Left lung (tissue), 10 donors: ENCODE results near the gene GPR183. TPM values are rescaled to one million over a fixed set of nuclear protein-coding genes. Genes with fewer than 3 reads are reported as not detected.

Experiments used
- ATAC-seq: fragments of 200-7000 bp; cut with Tn5 transposase; one replicate; pipeline ENCODE4 v1.9.1; 2020; ENCODE audit warnings: moderate library complexity
- DNase-seq, 4 donors: peaks; one replicate each; pipeline ENCODE4 v3.0.0-alpha.2; 2013 to 2020
- H3K27ac ChIP-seq, 2 donors: fragments of 200-600 bp; sonication (generic) in 1 of 2; one replicate each; pipeline versions ENCODE4 v1.5.0 to v1.8.0; 2020 to 2021
- H3K27me3 ChIP-seq, 2 donors: fragments of 200-600 bp; sonication (generic) in 1 of 2; one replicate each; pipeline versions ENCODE4 v1.5.0 to v1.8.0; 2020 to 2021
- H3K36me3 ChIP-seq, 2 donors: fragments of 200-600 bp; sonication (generic) in 1 of 2; one replicate each; pipeline versions ENCODE4 v1.5.0 to v1.8.0; 2020 to 2021
- H3K4me1 ChIP-seq, 2 donors: fragments of 200-600 bp; one replicate each; pipeline ENCODE4 v1.8.0; 2021
- H3K4me3 ChIP-seq, 2 donors: fragments of 200-600 bp; sonication (generic) in 1 of 2; one replicate each; pipeline versions ENCODE4 v1.5.0 to v1.8.0; 2020 to 2021; ENCODE audit warnings: mild to moderate bottlenecking in 1 of 2
- H3K9me3 ChIP-seq, 2 donors: fragments of 200-600 bp; sonication (generic) in 1 of 2; one replicate each; pipeline versions ENCODE4 v1.5.0 to v1.8.0; 2020 to 2021
- intact Hi-C, 2 donors: fragments of 100-400 bp; cut with DNase I; formaldehyde crosslinking; loops; one replicate each; pipeline versions ENCODE4 v1.11.2 to v1.14.2; 2022
- polyA plus RNA-seq, 6 donors: library from polyadenylated mRNA; unstranded; fragments of 120-200 nt; gene quantifications; one replicate each; pipeline ENCODE4 v1.2.1, GENCODE V29; 2013; ENCODE audit not compliant: insufficient read length in 6 of 6
- total RNA-seq, 2 donors: library from RNA; stranded (reverse); fragmentation: NEBNext Ultra II Directional; extraction: Animal tissue kit (Norgen Biotek cat#: 25700); gene quantifications; one replicate each; pipeline ENCODE4 v1.2.1, GENCODE V29; 2021
- TF ChIP-seq, protein P1 (sequence below), 2 donors: fragments of 200-600 bp; sonication (generic) in 1 of 2; IDR thresholded peaks; one replicate each; pipeline versions ENCODE4 v1.5.0 to v1.8.0; 2021; ENCODE audit warnings: antibody characterized with exemption in 2 of 2
- donor health status: DM: no; HTN: yes; CAD: no.
- donor health status: DM: no; HTN: no; CAD: no.

The GPR183 gene
- total and polyA plus RNA-seq, 8 donors, result 7.4 to 11.3 (median 9.5) TPM

DNA sequence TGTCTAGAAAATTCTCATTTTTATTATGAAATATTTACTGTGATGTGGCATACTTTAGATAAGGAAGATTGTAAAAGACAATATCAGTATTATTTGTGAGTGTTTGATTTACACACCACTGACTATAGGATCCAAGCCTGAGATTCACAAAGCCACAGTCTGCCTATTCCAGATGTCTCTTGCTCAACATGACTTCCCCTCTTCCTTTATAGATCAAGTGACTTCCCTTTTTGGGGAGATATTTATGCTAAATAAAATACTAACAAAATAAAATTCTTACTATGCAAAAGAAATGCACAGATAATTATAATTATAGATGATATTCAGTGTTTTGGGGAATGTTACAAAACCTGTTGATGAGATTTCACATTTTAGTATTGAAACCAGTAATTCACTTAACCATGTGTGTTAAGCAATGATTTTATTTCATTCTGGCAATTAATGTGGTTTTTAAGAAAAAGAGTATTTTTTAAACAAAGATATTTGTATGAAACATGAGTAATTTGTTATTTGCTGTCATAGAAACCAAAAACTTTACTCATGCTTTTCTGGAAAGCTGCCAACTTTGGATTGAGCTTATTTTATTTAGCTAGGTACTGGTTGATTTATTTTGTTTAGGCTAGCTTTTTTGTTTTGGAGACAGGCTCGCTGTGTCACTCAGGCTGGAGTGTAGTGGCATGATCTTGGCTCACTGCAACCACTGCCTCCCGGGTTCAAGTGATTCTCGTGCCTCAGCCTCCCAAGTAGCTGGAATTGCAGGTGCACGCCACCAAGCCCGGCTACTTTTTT is 13.7 kb upstream of the GPR183 start:
- intact Hi-C loops, result no loop called here
- TF ChIP-seq, protein P1, sequence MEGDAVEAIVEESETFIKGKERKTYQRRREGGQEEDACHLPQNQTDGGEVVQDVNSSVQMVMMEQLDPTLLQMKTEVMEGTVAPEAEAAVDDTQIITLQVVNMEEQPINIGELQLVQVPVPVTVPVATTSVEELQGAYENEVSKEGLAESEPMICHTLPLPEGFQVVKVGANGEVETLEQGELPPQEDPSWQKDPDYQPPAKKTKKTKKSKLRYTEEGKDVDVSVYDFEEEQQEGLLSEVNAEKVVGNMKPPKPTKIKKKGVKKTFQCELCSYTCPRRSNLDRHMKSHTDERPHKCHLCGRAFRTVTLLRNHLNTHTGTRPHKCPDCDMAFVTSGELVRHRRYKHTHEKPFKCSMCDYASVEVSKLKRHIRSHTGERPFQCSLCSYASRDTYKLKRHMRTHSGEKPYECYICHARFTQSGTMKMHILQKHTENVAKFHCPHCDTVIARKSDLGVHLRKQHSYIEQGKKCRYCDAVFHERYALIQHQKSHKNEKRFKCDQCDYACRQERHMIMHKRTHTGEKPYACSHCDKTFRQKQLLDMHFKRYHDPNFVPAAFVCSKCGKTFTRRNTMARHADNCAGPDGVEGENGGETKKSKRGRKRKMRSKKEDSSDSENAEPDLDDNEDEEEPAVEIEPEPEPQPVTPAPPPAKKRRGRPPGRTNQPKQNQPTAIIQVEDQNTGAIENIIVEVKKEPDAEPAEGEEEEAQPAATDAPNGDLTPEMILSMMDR (IDR thresholded peaks at IDR 0.05), result no peak
- no peaks in the 10 kb centered on the region for H3K9me3 ChIP-seq
- ATAC-seq (no peak), DNase-seq (no peak)
- peak overlapping the region; percentile 21 to 70 for H3K27ac ChIP-seq
- peaks cover 16 to 59% of the 10 kb centered on the region in 2 donors for H3K4me1 ChIP-seq
- no peaks in the 10 kb centered on the region for H3K27me3 ChIP-seq
- peaks cover 0 to 15% of the 10 kb centered on the region in 2 donors for H3K36me3 ChIP-seq
- no peak overlapping the region for H3K4me3 ChIP-seq

DNA sequence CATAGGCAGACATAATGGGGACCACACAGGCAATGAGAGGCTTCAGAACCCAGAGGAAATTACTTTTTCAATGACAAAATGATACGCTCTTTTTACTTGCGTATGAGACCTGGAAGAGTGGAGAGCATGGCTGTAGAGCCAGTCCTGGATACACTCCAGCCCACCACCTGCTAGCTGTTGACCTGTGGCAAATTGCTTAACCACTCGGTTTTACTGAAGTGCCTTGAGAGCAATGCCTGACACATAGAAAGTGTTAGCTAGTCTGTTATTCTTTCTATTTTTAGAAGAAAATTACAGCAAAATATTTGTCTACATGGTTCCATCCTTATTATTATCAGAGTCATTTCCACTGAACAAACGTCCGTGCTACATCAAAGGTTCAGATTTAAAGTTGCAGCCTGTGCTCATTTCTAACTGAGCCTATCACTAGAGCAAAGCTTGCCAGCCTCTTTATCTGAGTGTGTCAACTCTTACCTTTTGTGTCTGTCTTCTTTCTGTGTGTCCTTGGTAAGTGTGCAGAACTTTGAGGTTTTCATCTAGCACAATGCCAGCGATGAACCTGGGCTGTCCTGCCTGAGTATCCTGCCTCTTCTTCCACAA is 9.6 kb upstream of the GPR183 start:
- Histone ChIP-seq H3K4me1 (peaks cover 6 to 62% of the 10 kb centered on the region in 2 donors), H3K9me3 (no peaks in the 10 kb centered on the region), H3K36me3 (peaks cover 0 to 10% of the 10 kb centered on the region in 2 donors), H3K27me3 (no peaks in the 10 kb centered on the region), H3K27ac (no peak overlapping the region), H3K4me3 (no peak overlapping the region)
- ATAC-seq, result peak; percentile 78
- peak in 1 of 4 donors; percentile 67 for DNase-seq
- TF ChIP-seq, protein P1 (IDR thresholded peaks at IDR 0.05), result no peak
- intact Hi-C loops, result no loop called here

DNA sequence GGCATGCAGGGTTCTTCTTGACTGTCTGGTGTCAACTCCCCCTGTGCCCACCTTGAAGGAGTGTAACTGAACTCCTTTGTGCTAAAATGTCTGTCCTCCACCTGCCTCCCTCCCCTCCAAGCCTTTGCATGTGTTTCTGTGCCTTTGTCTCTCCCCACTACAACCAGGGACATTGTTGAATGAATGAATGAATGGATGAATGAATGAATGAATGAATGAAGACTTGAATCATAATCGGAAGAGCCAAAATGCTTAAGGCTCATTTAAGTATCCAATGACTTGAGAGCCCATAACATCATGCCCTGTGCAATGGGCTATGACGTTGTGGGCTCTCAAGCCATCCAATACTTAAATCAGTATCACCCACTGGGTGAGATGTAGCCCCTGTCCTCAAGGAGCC is 9.0 kb upstream of the GPR183 start:
- Histone ChIP-seq H3K4me1 (peaks cover 1 to 62% of the 10 kb centered on the region in 2 donors), H3K27me3 (no peaks in the 10 kb centered on the region), H3K4me3 (no peak overlapping the region), H3K27ac (no peak overlapping the region), H3K36me3 (peaks cover 0 to 10% of the 10 kb centered on the region in 2 donors), H3K9me3 (no peaks in the 10 kb centered on the region)
- intact Hi-C loops, result no loop called here
- DNase-seq (no peak), ATAC-seq (peak; percentile 2)
- TF ChIP-seq, protein P1 (IDR thresholded peaks at IDR 0.05), result no peak

DNA sequence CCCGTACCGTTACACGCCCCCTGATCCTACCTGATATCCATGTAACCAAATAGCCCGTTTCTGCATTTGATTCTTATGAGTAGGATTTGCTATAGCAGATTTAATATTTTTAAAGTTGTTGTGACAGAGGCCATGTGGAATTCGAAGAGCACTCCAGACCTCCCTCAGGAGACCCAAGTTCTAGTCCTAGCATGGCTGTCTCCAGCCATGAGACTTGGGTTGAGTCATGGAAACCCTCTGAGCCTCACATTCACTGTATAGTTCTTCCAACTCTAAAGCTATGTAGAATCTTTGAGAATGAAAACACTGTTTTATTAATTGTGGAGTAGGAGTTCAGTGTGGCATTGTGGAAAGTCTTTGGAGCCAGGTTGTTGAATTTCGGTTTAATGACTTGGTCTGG is 8.0 kb upstream of the GPR183 start:
- ATAC-seq (no peak), DNase-seq (no peak)
- intact Hi-C loops, result no loop called here
- Histone ChIP-seq H3K27ac (peak overlapping the region; percentile 5 to 37), H3K4me1 (peaks cover 0 to 60% of the 10 kb centered on the region in 2 donors), H3K9me3 (no peaks in the 10 kb centered on the region), H3K36me3 (peaks cover 0 to 10% of the 10 kb centered on the region in 2 donors), H3K4me3 (no peak overlapping the region), H3K27me3 (no peaks in the 10 kb centered on the region)
- TF ChIP-seq, protein P1 (IDR thresholded peaks at IDR 0.05), result no peak

- intact Hi-C loops, result no loop called here
- H3K4me1 ChIP-seq, result peaks cover 0 to 60% of the 10 kb centered on the region in 2 donors
- TF ChIP-seq, protein P1 (IDR thresholded peaks at IDR 0.05), result no peak
- peaks cover 0 to 10% of the 10 kb centered on the region in 2 donors for H3K36me3 ChIP-seq
- no peak overlapping the region for H3K4me3 ChIP-seq
- DNase-seq (peak in 1 of 4 donors; percentile 20), ATAC-seq (no peak)
- no peaks in the 10 kb centered on the region for H3K27me3 ChIP-seq
- H3K27ac ChIP-seq, result peak overlapping the region; percentile 5 to 37
- no peaks in the 10 kb centered on the region for H3K9me3 ChIP-seq
Measured at GRCh38 chr13:99314640-99315176, 7.5 kb upstream of the GPR183 start.
